ENCODE results near the gene TMC7. TPM values are rescaled to one million over a fixed set of nuclear protein-coding genes. Genes with fewer than 3 reads are reported as not detected.
"Not testable (repeated sequence)": the region's sequence is repeated elsewhere in the genome, so short reads cannot be mapped to it uniquely, and the experiment has no call there.

The TMC7 gene
- total and polyA plus RNA-seq, 7 donors, result 0.16 to 3.1 (median 0.46) TPM

DNA sequence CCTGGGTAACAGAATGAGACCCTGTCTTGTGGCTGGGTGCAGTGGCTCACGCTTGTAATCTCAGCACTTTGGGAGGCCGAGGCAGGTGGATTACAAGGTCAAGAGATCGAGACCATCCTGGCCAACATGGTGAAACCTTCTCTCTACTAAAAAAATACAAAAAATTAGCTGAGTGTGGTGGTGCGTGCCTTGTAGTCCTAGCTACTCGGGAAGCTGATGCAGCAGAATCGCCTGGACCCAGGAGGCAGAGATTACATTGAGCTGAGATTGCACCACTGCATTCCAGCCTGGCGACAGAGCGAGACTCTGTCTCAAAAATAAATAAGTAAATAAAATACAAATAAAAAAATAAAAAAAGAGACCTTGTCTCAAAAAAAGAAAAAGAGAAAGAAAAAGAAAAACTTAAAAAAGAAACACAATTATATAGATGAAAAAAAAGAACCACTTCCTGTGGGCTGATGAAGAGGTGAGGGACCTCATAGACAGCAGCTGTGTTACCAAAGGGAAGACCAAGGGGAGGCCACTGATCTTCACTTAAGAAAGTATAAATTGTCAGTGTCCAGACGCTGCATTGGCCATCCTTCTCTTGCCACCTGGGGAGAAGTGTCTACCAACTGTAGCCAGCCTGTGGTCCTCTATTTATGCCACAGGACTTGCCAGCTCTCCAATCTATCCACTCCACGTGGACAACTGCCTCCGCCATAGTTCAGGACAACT, 33.1 kb upstream of the TMC7 start:
- intact Hi-C loops (cut with DNase I), result no loop called here
- DNase-seq, result no peak
- Histone ChIP-seq H3K4me1 (no peaks in the 10 kb centered on the region), H3K36me3 (no peaks in the 10 kb centered on the region), H3K27ac (no peak overlapping the region), H3K27me3 (no peaks in the 10 kb centered on the region), H3K4me3 (no peak overlapping the region), H3K9me3 (no peaks in the 10 kb centered on the region)
- 91 to 92% methylated on average over 11 of the region's 11 CpGs for WGBS, 2 donors
- TF ChIP-seq POLR2A (IDR thresholded peaks at IDR 0.05) (no peak), POLR2AphosphoS5 (IDR thresholded peaks at IDR 0.05) (no peak), EP300 (IDR thresholded peaks at IDR 0.05) (no peak)
- TF ChIP-seq, protein P1, sequence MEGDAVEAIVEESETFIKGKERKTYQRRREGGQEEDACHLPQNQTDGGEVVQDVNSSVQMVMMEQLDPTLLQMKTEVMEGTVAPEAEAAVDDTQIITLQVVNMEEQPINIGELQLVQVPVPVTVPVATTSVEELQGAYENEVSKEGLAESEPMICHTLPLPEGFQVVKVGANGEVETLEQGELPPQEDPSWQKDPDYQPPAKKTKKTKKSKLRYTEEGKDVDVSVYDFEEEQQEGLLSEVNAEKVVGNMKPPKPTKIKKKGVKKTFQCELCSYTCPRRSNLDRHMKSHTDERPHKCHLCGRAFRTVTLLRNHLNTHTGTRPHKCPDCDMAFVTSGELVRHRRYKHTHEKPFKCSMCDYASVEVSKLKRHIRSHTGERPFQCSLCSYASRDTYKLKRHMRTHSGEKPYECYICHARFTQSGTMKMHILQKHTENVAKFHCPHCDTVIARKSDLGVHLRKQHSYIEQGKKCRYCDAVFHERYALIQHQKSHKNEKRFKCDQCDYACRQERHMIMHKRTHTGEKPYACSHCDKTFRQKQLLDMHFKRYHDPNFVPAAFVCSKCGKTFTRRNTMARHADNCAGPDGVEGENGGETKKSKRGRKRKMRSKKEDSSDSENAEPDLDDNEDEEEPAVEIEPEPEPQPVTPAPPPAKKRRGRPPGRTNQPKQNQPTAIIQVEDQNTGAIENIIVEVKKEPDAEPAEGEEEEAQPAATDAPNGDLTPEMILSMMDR (IDR thresholded peaks at IDR 0.05), result no peak

- Histone ChIP-seq H3K27me3 (no peaks in the 10 kb centered on the region), H3K4me1 (no peaks in the 10 kb centered on the region), H3K9me3 (no peaks in the 10 kb centered on the region), H3K36me3 (no peaks in the 10 kb centered on the region), H3K4me3 (no peak overlapping the region), H3K27ac (no peak overlapping the region)
- TF ChIP-seq POLR2A (IDR thresholded peaks at IDR 0.05) (no peak), POLR2AphosphoS5 (IDR thresholded peaks at IDR 0.05) (no peak)
- intact Hi-C loops (cut with DNase I), result no loop called here
- no peak for DNase-seq
These were observed 30.2 kb upstream of the TMC7 start for GRCh38 chr16:18953547-18953946.

GRCh38 chr16:18955874-18956580, 27.7 kb upstream of the TMC7 start:
- H3K27me3 ChIP-seq; intact Hi-C loops (cut with DNase I); H3K4me3 ChIP-seq; H3K4me1 ChIP-seq; H3K36me3 ChIP-seq; H3K27ac ChIP-seq; H3K9me3 ChIP-seq; DNase-seq: not testable (repeated sequence)
- 36 to 37% methylated on average over 18 of the region's 21 CpGs for WGBS, 2 donors

GRCh38 chr16:18956658-18957241, 27.0 kb upstream of the TMC7 start:
- DNase-seq; intact Hi-C loops (cut with DNase I); H3K36me3 ChIP-seq; H3K4me3 ChIP-seq; H3K27ac ChIP-seq; H3K27me3 ChIP-seq; H3K9me3 ChIP-seq; H3K4me1 ChIP-seq: not testable (repeated sequence)
- 73 to 80% methylated on average over 6 of the region's 6 CpGs for WGBS, 2 donors

DNA sequence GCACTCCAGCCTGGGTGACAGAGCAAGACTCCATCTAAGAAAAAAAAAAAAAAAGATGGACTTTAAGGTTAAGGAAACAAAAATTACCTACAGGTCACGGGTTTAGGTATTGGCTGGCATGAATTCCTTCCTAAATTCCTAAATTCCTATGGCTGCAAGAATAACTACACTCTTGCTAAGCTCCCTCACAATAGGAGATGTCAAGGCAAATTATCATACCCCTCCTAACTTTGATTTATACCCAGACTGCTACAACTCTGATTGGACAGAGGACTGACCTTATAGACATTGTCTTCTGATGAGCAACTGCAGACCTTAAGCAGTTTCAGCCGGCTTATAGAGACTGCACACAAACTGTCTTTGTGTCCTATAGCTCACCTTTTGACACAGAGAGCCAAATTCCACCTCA, 25.1 kb upstream of the TMC7 start:
- no peak overlapping the region for H3K27ac ChIP-seq
- no peaks in the 10 kb centered on the region for H3K4me1 ChIP-seq
- no peaks in the 10 kb centered on the region for H3K36me3 ChIP-seq
- no peak overlapping the region for H3K4me3 ChIP-seq
- no peaks in the 10 kb centered on the region for H3K27me3 ChIP-seq
- no peaks in the 10 kb centered on the region for H3K9me3 ChIP-seq
- intact Hi-C loops (cut with DNase I), result no loop called here
- 52 to 72% methylated on average over 2 of the region's 2 CpGs for WGBS, 2 donors
- DNase-seq, result no peak
- TF ChIP-seq POLR2AphosphoS5 (IDR thresholded peaks at IDR 0.05) (no peak), EP300 (IDR thresholded peaks at IDR 0.05) (no peak), POLR2A (IDR thresholded peaks at IDR 0.05) (no peak)
- TF ChIP-seq, protein P1 (IDR thresholded peaks at IDR 0.05), result no peak

GRCh38 chr16:18959031-18959505, 24.7 kb upstream of the TMC7 start:
- intact Hi-C loops (cut with DNase I), result no loop called here
- Histone ChIP-seq H3K4me1 (no peaks in the 10 kb centered on the region), H3K36me3 (no peaks in the 10 kb centered on the region), H3K4me3 (no peak overlapping the region), H3K9me3 (no peaks in the 10 kb centered on the region), H3K27ac (no peak overlapping the region), H3K27me3 (no peaks in the 10 kb centered on the region)
- WGBS, 2 donors, result 24 to 62% methylated on average over 2 of the region's 2 CpGs
- DNase-seq, result no peak
- TF ChIP-seq POLR2AphosphoS5 (IDR thresholded peaks at IDR 0.05) (no peak), EP300 (IDR thresholded peaks at IDR 0.05) (no peak)
